Body of pancreas (tissue), 4 donors: Measurements from ENCODE around the gene THEM5.

Experiments
- CTCF ChIP-seq, 7 experiments: fragments of 450-650 bp in 4 of 7; fragments of 200-600 bp in 3 of 7; sonication (generic) in 3 of 7; IDR thresholded peaks; one replicate each; pipeline ENCODE4 v1.5.1; 2016 to 2019; ENCODE audit warnings: antibody characterized with exemption in 7 of 7
- POLR2A ChIP-seq, 3 donors: fragments of 450-650 bp; IDR thresholded peaks; one replicate each; pipeline ENCODE4 v1.6.1; 2016; ENCODE audit warnings: antibody characterized with exemption in 3 of 3, mild to moderate bottlenecking in 2 of 3

- no peak for TF ChIP-seq POLR2A (IDR thresholded peaks at IDR 0.05)
- TF ChIP-seq CTCF (IDR thresholded peaks at IDR 0.05): no peak
Measured at GRCh38 chr1:151840421-151840820, 13.1 kb downstream of the THEM5 start.
